K562 (cell line): ENCODE measurements around the gene ACOT13. TPM values are rescaled to one million over a fixed set of nuclear protein-coding genes. Genes with fewer than 3 reads are reported as not detected.

Experiments used
- CBFB ChIP-seq: sonication (generic); formaldehyde crosslinking; IDR thresholded peaks from 2 replicates; pipeline ENCODE4 v1.4.0; 2020; ENCODE audit warnings: mild to moderate bottlenecking, missing genetic modification reagents
- ELF4 ChIP-seq: fragments of 450-650 bp; formaldehyde crosslinking; IDR thresholded peaks from 2 replicates; pipeline ENCODE4 v1.4.0; 2022; ENCODE audit warnings: missing genetic modification characterization
- ILF3 ChIP-seq: fragments of 450-650 bp; IDR thresholded peaks from 2 replicates; pipeline ENCODE4 v1.6.1; 2018; ENCODE audit warnings: antibody characterized with exemption, mild to moderate bottlenecking, moderate library complexity, borderline replicate concordance
- LEF1 ChIP-seq: fragments of 450-650 bp; IDR thresholded peaks from 2 replicates; pipeline ENCODE4 v1.6.1; 2016; ENCODE audit warnings: mild to moderate bottlenecking
- MED1 ChIP-seq: sonication (generic); formaldehyde crosslinking; IDR thresholded peaks from 2 replicates; pipeline ENCODE4 v1.8.1; 2023; ENCODE audit warnings: missing genetic modification reagents, borderline replicate concordance
- NR4A1 ChIP-seq, 2 experiments: fragments of 250-450 bp in 1 of 2; fragments of 450-650 bp in 1 of 2; sonication (Bioruptor Pico) in 1 of 2; IDR thresholded peaks; 2 replicates each; pipeline versions ENCODE4 v1.4.0 to v1.6.1; 2016 to 2020; ENCODE audit warnings: mild to moderate bottlenecking in 2 of 2, missing compliant biosample characterization in 1 of 2, missing genetic modification characterization in 1 of 2, moderate library complexity in 1 of 2
- SAP30 ChIP-seq: fragments of 200-600 bp; sonication (generic); IDR thresholded peaks from 2 replicates; pipeline ENCODE4 v1.6.1; 2012; ENCODE audit warnings: borderline replicate concordance, low read depth, mild to moderate bottlenecking, moderate library complexity, low read length, control low read depth, inconsistent platforms; ENCODE audit not compliant: insufficient read depth, poor library complexity, severe bottlenecking
- TCFL5 ChIP-seq: fragments of 250-450 bp; sonication (Bioruptor Pico); conservative IDR thresholded peaks from 2 replicates; pipeline ENCODE4 v1.6.1; 2021; ENCODE audit warnings: mild to moderate bottlenecking, moderate library complexity, matching md5 sums
- TEAD1 ChIP-seq, 2 experiments: fragments of 450-650 bp in 1 of 2; sonication (generic) in 1 of 2; formaldehyde crosslinking; IDR thresholded peaks; 2 replicates each; pipeline versions ENCODE4 v1.4.0 to v1.8.0; 2020 to 2022; ENCODE audit warnings: mild to moderate bottlenecking in 2 of 2, missing genetic modification reagents in 1 of 2
- YY1 ChIP-seq, 3 experiments: IDR thresholded peaks; 2 replicates each; pipeline ENCODE4 v1.6.1; 2011; ENCODE audit warnings: low read length in 2 of 3, mild to moderate bottlenecking in 2 of 3, moderate library complexity in 2 of 3, borderline replicate concordance in 1 of 3, control low read depth in 1 of 3, low read depth in 1 of 3; ENCODE audit not compliant: insufficient read depth in 3 of 3, insufficient replicate concordance in 2 of 3, control insufficient read depth in 1 of 3, insufficient read length in 1 of 3; ENCODE audit errors: extremely low read depth in 1 of 3
- ZNF165 ChIP-seq: fragments of 250-450 bp; sonication (Bioruptor Pico); IDR thresholded peaks from 2 replicates; pipeline ENCODE4 v1.4.0; 2020; ENCODE audit warnings: borderline replicate concordance
- ZNF408 ChIP-seq: fragments of 250-450 bp; sonication (Bioruptor Pico); IDR thresholded peaks from 2 replicates; pipeline ENCODE4 v1.4.0; 2020; ENCODE audit warnings: low read depth, mild to moderate bottlenecking, moderate library complexity
- ZNF584 ChIP-seq: fragments of 200-800 bp; sonication (Bioruptor generic); IDR thresholded peaks from 2 replicates; pipeline ENCODE4 v1.6.1; 2016; ENCODE audit warnings: low read depth, mild to moderate bottlenecking, missing genetic modification characterization, missing compliant biosample characterization
- ZNF766 ChIP-seq: fragments of 200-800 bp; sonication (Bioruptor generic); conservative IDR thresholded peaks from 2 replicates; pipeline ENCODE4 v1.6.1; 2016; ENCODE audit warnings: missing genetic modification characterization, missing compliant biosample characterization
- ZSCAN29 ChIP-seq: fragments of 450-650 bp; IDR thresholded peaks from 2 replicates; pipeline ENCODE4 v1.6.1; 2017
- polyA plus RNA-seq, 8 experiments: library from polyadenylated mRNA; depleted of rRNA in 4 of 8; stranded (reverse) in 5 of 8; unstranded in 3 of 8; fragments of >200 nt; fragmentation: Nextera tagmentation in 2 of 8; fragmentation: Illumina TruSeq in 1 of 8; extraction: Ambion mirVana in 2 of 8; extraction: Trizol in 1 of 8; gene quantifications; 2 replicates each; pipeline versions ENCODE4 v1.2.1 to v1.2.3, GENCODE V29; 2011 to 2014; ENCODE audit warnings: inconsistent platforms in 1 of 8, missing spikeins in 1 of 8
- total RNA-seq, 7 experiments: library from RNA; depleted of rRNA in 6 of 7; stranded (reverse); fragments of >200 nt in 6 of 7; fragmentation: Illumina TruSeq in 2 of 7; extraction: Trizol in 2 of 7; gene quantifications; 2 replicates each; pipeline versions ENCODE4 v1.2.1 to v1.2.3, GENCODE V29; 2011 to 2021; ENCODE audit warnings: low replicate concordance in 1 of 7
- TF ChIP-seq, protein P1 (sequence below): fragments of 450-650 bp; IDR thresholded peaks from 2 replicates; pipeline ENCODE4 v1.6.1; 2017; ENCODE audit warnings: antibody characterized with exemption
- TF ChIP-seq, protein P2 (sequence below): fragments of 450-650 bp; IDR thresholded peaks from one replicate; pipeline ENCODE4 v1.6.1; 2018; ENCODE audit warnings: mild to moderate bottlenecking, moderate library complexity; ENCODE audit not compliant: partially characterized antibody
- TF ChIP-seq, protein P3 (sequence below): fragments of 450-650 bp; formaldehyde crosslinking; IDR thresholded peaks from 2 replicates; pipeline ENCODE4 v1.4.0; 2022; ENCODE audit warnings: missing genetic modification characterization
- TF ChIP-seq, protein P4 (sequence below): fragments of 450-650 bp; IDR thresholded peaks from 2 replicates; pipeline ENCODE4 v1.6.1; 2016; ENCODE audit warnings: antibody characterized with exemption
- TF ChIP-seq, protein P5 (sequence below): fragments of 450-650 bp; IDR thresholded peaks from 2 replicates; pipeline ENCODE4 v1.6.1; 2016; ENCODE audit warnings: low read depth, mild to moderate bottlenecking, moderate library complexity

The ACOT13 gene
- total and polyA plus RNA-seq, 9 of the 15 experiments (the other 6 are each of a cell fraction or from before 2014, with no cell fraction given) = 14.1 to 129 (median 65.7) TPM

DNA sequence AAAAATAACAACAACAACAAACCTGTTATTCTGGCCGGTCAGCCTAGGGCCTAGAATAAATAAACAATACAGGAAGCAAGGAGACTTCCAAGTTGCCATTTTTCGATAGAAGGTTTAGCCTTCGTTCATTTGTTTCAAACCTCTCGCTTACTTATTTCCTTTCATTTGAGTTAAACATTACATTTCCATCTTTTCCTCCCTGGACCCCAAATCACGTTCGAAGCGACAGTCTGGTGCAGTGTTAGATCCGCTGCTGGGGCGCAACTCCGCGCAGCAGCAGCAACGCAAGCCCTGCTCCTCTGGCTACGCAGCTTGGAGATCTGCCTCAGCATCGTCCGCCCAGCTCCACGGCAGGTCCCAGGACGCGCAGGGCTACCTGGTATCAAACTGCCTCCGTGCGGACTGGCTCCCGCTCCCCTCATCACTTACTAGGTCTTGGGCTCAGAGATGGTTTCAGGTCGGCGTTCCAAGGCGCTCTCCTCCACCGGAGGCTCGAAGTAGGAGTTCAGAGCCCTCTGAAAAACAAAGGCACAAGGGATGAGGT, 708 bp upstream of the ACOT13 start (continued):
- TF ChIP-seq, protein P1, sequence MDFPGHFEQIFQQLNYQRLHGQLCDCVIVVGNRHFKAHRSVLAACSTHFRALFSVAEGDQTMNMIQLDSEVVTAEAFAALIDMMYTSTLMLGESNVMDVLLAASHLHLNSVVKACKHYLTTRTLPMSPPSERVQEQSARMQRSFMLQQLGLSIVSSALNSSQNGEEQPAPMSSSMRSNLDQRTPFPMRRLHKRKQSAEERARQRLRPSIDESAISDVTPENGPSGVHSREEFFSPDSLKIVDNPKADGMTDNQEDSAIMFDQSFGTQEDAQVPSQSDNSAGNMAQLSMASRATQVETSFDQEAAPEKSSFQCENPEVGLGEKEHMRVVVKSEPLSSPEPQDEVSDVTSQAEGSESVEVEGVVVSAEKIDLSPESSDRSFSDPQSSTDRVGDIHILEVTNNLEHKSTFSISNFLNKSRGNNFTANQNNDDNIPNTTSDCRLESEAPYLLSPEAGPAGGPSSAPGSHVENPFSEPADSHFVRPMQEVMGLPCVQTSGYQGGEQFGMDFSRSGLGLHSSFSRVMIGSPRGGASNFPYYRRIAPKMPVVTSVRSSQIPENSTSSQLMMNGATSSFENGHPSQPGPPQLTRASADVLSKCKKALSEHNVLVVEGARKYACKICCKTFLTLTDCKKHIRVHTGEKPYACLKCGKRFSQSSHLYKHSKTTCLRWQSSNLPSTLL = peak; percentile 46; the same call in 1 of the 2 replicates
- no peak for TF ChIP-seq ZNF584 (CRISPR knock-in tag)
- peak; percentile 68; the same call in 1 of the 2 replicates for TF ChIP-seq NR4A1 (CRISPR knock-in tag; IDR thresholded peaks at IDR 0.05)
- no peak for TF ChIP-seq NR4A1 (tag; IDR thresholded peaks at IDR 0.05)
- TF ChIP-seq, protein P2, sequence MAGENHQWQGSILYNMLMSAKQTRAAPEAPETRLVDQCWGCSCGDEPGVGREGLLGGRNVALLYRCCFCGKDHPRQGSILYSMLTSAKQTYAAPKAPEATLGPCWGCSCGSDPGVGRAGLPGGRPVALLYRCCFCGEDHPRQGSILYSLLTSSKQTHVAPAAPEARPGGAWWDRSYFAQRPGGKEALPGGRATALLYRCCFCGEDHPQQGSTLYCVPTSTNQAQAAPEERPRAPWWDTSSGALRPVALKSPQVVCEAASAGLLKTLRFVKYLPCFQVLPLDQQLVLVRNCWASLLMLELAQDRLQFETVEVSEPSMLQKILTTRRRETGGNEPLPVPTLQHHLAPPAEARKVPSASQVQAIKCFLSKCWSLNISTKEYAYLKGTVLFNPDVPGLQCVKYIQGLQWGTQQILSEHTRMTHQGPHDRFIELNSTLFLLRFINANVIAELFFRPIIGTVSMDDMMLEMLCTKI = no peak
- 0 out of 2 replicates have a peak, but pooled peaks have one; percentile 53 for TF ChIP-seq ZSCAN29
- TF ChIP-seq ILF3 = no peak
- TF ChIP-seq CBFB = no peak; the same call in 1 of the 2 replicates
- 0 out of 2 replicates have a peak, but pooled peaks have one; percentile 22 for TF ChIP-seq ZNF766
- no peak for TF ChIP-seq ZNF408 (CRISPR knock-in tag)
- TF ChIP-seq ELF4 = no peak
- peak; percentile 17 for TF ChIP-seq SAP30
- TF ChIP-seq LEF1 = no peak
- TF ChIP-seq TEAD1 (CRISPR knock-in tag; IDR thresholded peaks at IDR 0.05) = peak; percentile 16 to 29; a peak in 1 of 4 replicates
- no peak for TF ChIP-seq TCFL5 (CRISPR knock-in tag)
- TF ChIP-seq YY1 (IDR thresholded peaks at IDR 0.05; ENCODE audit: borderline replicate concordance in 1 of 3, control insufficient read depth in 1 of 3, extremely low read depth in 1 of 3, insufficient read depth in 3 of 3, insufficient read length in 1 of 3, insufficient replicate concordance in 2 of 3, low read depth in 1 of 3, low read length in 2 of 3) = no peak
- TF ChIP-seq, protein P3, sequence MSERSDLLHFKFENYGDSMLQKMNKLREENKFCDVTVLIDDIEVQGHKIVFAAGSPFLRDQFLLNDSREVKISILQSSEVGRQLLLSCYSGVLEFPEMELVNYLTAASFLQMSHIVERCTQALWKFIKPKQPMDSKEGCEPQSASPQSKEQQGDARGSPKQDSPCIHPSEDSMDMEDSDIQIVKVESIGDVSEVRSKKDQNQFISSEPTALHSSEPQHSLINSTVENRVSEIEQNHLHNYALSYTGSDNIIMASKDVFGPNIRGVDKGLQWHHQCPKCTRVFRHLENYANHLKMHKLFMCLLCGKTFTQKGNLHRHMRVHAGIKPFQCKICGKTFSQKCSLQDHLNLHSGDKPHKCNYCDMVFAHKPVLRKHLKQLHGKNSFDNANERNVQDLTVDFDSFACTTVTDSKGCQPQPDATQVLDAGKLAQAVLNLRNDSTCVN = peak; percentile 50; the same call in 1 of the 2 replicates
- TF ChIP-seq, protein P4, sequence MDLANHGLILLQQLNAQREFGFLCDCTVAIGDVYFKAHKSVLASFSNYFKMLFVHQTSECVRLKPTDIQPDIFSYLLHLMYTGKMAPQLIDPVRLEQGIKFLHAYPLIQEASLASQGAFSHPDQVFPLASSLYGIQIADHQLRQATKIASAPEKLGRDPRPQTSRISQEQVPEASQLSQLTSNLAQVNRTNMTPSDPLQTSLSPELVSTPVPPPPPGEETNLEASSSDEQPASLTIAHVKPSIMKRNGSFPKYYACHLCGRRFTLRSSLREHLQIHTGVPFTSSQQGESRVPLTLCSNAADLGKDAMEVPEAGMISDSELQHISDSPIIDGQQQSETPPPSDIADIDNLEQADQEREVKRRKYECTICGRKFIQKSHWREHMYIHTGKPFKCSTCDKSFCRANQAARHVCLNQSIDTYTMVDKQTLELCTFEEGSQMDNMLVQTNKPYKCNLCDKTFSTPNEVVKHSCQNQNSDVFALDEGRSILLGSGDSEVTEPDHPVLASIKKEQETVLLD = no peak
- TF ChIP-seq, protein P5, sequence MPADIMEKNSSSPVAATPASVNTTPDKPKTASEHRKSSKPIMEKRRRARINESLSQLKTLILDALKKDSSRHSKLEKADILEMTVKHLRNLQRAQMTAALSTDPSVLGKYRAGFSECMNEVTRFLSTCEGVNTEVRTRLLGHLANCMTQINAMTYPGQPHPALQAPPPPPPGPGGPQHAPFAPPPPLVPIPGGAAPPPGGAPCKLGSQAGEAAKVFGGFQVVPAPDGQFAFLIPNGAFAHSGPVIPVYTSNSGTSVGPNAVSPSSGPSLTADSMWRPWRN = no peak
- TF ChIP-seq MED1 (CRISPR knock-in tag) = no peak
- peak; percentile 71; the same call in 1 of the 2 replicates for TF ChIP-seq ZNF165 (CRISPR knock-in tag)
